HepG2 (cell line): ENCODE measurements around the gene VWA1. TPM values are rescaled to one million over a fixed set of nuclear protein-coding genes. Genes with fewer than 3 reads are reported as not detected.

Experiments used
- ELF1 ChIP-seq: sonication (generic); formaldehyde crosslinking; IDR thresholded peaks from 2 replicates; pipeline ENCODE4 v1.4.0; 2020; ENCODE audit warnings: missing genetic modification reagents
- FIP1L1 ChIP-seq: fragments of 200-400 bp; formaldehyde crosslinking; IDR thresholded peaks from 2 replicates; pipeline ENCODE4 v1.6.1; 2018; ENCODE audit warnings: low read depth, mild to moderate bottlenecking, low read length, moderate library complexity, borderline replicate concordance; ENCODE audit not compliant: insufficient read depth
- GABPB1 ChIP-seq: IDR thresholded peaks from 2 replicates; pipeline ENCODE4 v1.6.1; 2016; ENCODE audit warnings: mild to moderate bottlenecking, missing genetic modification reagents, moderate library complexity, missing compliant biosample characterization
- HIVEP1 ChIP-seq: sonication (generic); formaldehyde crosslinking; IDR thresholded peaks from 2 replicates; pipeline ENCODE4 v1.4.0; 2020; ENCODE audit warnings: mild to moderate bottlenecking, missing genetic modification reagents
- NFATC3 ChIP-seq: sonication (generic); formaldehyde crosslinking; IDR thresholded peaks from 2 replicates; pipeline ENCODE4 v1.5.1; 2020; ENCODE audit warnings: mild to moderate bottlenecking, missing genetic modification reagents
- NFE2 ChIP-seq: sonication (generic); formaldehyde crosslinking; IDR thresholded peaks from 2 replicates; pipeline ENCODE4 v1.4.0; 2020; ENCODE audit warnings: missing genetic modification reagents
- NR2C2 ChIP-seq: sonication (generic); formaldehyde crosslinking; IDR thresholded peaks from 2 replicates; pipeline ENCODE4 v1.4.0; 2020; ENCODE audit warnings: missing genetic modification reagents, mild to moderate bottlenecking, moderate library complexity, borderline replicate concordance
- NR2F6 ChIP-seq, 2 experiments: IDR thresholded peaks; 2 replicates each; pipeline ENCODE4 v1.6.1; 2016; ENCODE audit warnings: antibody characterized with exemption in 1 of 2, mild to moderate bottlenecking in 1 of 2
- PCBP1 ChIP-seq: fragments of 200-400 bp; formaldehyde crosslinking; IDR thresholded peaks from 2 replicates; pipeline ENCODE4 v1.6.1; 2017; ENCODE audit warnings: mild to moderate bottlenecking, low read depth, low read length, borderline replicate concordance
- POGZ ChIP-seq: sonication (generic); formaldehyde crosslinking; IDR thresholded peaks from 2 replicates; pipeline ENCODE4 v1.4.0; 2020; ENCODE audit warnings: mild to moderate bottlenecking, missing genetic modification reagents
- RARA ChIP-seq: IDR thresholded peaks from 2 replicates; pipeline ENCODE4 v1.6.1; 2016; ENCODE audit warnings: missing genetic modification reagents, missing compliant biosample characterization
- RXRA ChIP-seq: sonication (generic); formaldehyde crosslinking; IDR thresholded peaks from 2 replicates; pipeline ENCODE4 v1.5.1; 2020; ENCODE audit warnings: missing genetic modification reagents
- ZNF225 ChIP-seq: sonication (generic); formaldehyde crosslinking; IDR thresholded peaks from 2 replicates; pipeline ENCODE4 v1.4.0; 2020; ENCODE audit warnings: mild to moderate bottlenecking, missing genetic modification reagents
- ZNF235 ChIP-seq: sonication (generic); formaldehyde crosslinking; IDR thresholded peaks from 2 replicates; pipeline ENCODE4 v1.8.1; 2023; ENCODE audit warnings: mild to moderate bottlenecking, missing genetic modification reagents, borderline replicate concordance
- ZNF496 ChIP-seq: sonication (generic); formaldehyde crosslinking; IDR thresholded peaks from 2 replicates; pipeline ENCODE4 v1.8.1; 2023; ENCODE audit warnings: mild to moderate bottlenecking, moderate library complexity, missing genetic modification reagents; ENCODE audit not compliant: insufficient replicate concordance
- ZNF530 ChIP-seq: sonication (generic); formaldehyde crosslinking; IDR thresholded peaks from 2 replicates; pipeline ENCODE4 v1.5.0; 2020; ENCODE audit warnings: low read depth, mild to moderate bottlenecking, missing genetic modification reagents
- ZNF781 ChIP-seq: sonication (generic); formaldehyde crosslinking; IDR thresholded peaks from 2 replicates; pipeline ENCODE4 v1.5.1; 2020; ENCODE audit warnings: borderline replicate concordance, mild to moderate bottlenecking, missing genetic modification reagents; ENCODE audit errors: not compliant biosample characterization
- polyA plus RNA-seq, 8 experiments: library from polyadenylated mRNA; depleted of rRNA in 3 of 8; stranded (reverse) in 7 of 8; unstranded in 1 of 8; fragments of >200 nt; fragmentation: Illumina TruSeq in 4 of 8; extraction: Trizol in 4 of 8; gene quantifications; 2 replicates each; pipeline versions ENCODE4 v1.2.1 to v1.2.3, GENCODE V29; 2011 to 2016; ENCODE audit warnings: low read depth in 4 of 8, missing spikeins in 1 of 8, mixed read lengths in 1 of 8; ENCODE audit not compliant: insufficient read depth in 1 of 8
- total RNA-seq, 5 experiments: library from RNA; depleted of rRNA; stranded (reverse); fragments of >200 nt; fragmentation: Illumina TruSeq; extraction: Trizol; gene quantifications; 2 replicates each; pipeline ENCODE4 v1.2.3, GENCODE V29; 2016; ENCODE audit warnings: low read depth in 1 of 5
- TF ChIP-seq, protein P1 (sequence below): sonication (generic); formaldehyde crosslinking; IDR thresholded peaks from 2 replicates; pipeline ENCODE4 v1.4.0; 2020; ENCODE audit warnings: missing genetic modification reagents, borderline replicate concordance
- TF ChIP-seq, protein P2 (sequence below): sonication (generic); formaldehyde crosslinking; IDR thresholded peaks from 2 replicates; pipeline ENCODE4 v1.4.0; 2020; ENCODE audit warnings: missing genetic modification reagents, borderline replicate concordance
- TF ChIP-seq, protein P3 (sequence below): sonication (generic); formaldehyde crosslinking; IDR thresholded peaks from 2 replicates; pipeline ENCODE4 v1.4.0; 2020; ENCODE audit warnings: missing genetic modification reagents, mild to moderate bottlenecking, borderline replicate concordance
- TF ChIP-seq, protein P4 (sequence below): sonication (generic); formaldehyde crosslinking; IDR thresholded peaks from 2 replicates; pipeline ENCODE4 v1.5.0; 2020; ENCODE audit warnings: mild to moderate bottlenecking, missing genetic modification reagents, moderate library complexity

The VWA1 gene
- total and polyA plus RNA-seq, 2 of the 13 experiments (the other 11 are each of a cell fraction or from before 2014, with no cell fraction given), result 40.9 to 57.5 TPM

DNA sequence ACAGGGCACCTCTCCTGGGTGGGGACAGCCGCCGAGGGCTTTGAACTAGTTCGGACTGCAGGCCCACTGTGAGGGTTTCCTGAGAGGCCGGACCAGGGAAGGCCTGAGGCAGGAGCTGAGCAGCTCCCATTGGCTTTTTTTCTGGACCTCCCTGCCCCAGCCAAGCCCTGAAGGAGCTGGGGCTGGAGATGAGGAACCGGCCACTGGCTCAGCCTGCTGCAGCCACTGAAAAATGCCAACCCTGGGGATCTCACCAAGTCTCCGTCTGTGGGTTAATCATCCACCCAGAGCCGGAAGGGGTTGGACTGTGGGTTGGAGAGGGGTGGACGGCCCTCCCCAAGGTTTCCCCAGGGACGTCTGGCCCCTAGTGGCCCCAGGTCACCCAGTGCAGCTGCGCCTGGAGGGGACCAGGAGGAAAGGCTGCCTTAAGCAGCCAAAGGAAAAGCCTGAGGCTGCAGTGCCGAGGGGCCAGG lies 2.5 kb downstream of the VWA1 start (continued):
- TF ChIP-seq NR2F6 (IDR thresholded peaks at IDR 0.05) (peak; percentile 42; the same call in 1 of the 2 replicates), NR2F6 (CRISPR knock-in tag; IDR thresholded peaks at IDR 0.05) (peak; percentile 80), GABPB1 (peak; percentile 87), NR2C2 (CRISPR knock-in tag) (peak; percentile 69), FIP1L1 (no peak), PCBP1 (0 out of 2 replicates have a peak, but pooled peaks have one; percentile 65), ZNF781 (CRISPR knock-in tag) (no peak), NFE2 (CRISPR knock-in tag) (no peak), ZNF225 (CRISPR knock-in tag) (0 out of 2 replicates have a peak, but pooled peaks have one; percentile 28), RXRA (CRISPR knock-in tag) (peak; percentile 81; the same call in 1 of the 2 replicates), POGZ (CRISPR knock-in tag) (0 out of 2 replicates have a peak, but pooled peaks have one; percentile 34), RARA (CRISPR knock-in tag) (peak; percentile 80), ZNF496 (CRISPR knock-in tag) (no peak), ZNF235 (CRISPR knock-in tag) (0 out of 2 replicates have a peak, but pooled peaks have one; percentile 11), ZNF530 (CRISPR knock-in tag) (no peak), HIVEP1 (peak; percentile 84; the same call in 1 of the 2 replicates), ELF1 (CRISPR knock-in tag) (peak; percentile 76), NFATC3 (CRISPR knock-in tag) (no peak)
- TF ChIP-seq, protein P1, sequence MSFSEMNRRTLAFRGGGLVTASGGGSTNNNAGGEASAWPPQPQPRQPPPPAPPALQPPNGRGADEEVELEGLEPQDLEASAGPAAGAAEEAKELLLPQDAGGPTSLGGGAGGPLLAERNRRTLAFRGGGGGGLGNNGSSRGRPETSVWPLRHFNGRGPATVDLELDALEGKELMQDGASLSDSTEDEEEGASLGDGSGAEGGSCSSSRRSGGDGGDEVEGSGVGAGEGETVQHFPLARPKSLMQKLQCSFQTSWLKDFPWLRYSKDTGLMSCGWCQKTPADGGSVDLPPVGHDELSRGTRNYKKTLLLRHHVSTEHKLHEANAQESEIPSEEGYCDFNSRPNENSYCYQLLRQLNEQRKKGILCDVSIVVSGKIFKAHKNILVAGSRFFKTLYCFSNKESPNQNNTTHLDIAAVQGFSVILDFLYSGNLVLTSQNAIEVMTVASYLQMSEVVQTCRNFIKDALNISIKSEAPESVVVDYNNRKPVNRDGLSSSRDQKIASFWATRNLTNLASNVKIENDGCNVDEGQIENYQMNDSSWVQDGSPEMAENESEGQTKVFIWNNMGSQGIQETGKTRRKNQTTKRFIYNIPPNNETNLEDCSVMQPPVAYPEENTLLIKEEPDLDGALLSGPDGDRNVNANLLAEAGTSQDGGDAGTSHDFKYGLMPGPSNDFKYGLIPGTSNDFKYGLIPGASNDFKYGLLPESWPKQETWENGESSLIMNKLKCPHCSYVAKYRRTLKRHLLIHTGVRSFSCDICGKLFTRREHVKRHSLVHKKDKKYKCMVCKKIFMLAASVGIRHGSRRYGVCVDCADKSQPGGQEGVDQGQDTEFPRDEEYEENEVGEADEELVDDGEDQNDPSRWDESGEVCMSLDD, result 0 out of 2 replicates have a peak, but pooled peaks have one; percentile 13
- TF ChIP-seq, protein P2, sequence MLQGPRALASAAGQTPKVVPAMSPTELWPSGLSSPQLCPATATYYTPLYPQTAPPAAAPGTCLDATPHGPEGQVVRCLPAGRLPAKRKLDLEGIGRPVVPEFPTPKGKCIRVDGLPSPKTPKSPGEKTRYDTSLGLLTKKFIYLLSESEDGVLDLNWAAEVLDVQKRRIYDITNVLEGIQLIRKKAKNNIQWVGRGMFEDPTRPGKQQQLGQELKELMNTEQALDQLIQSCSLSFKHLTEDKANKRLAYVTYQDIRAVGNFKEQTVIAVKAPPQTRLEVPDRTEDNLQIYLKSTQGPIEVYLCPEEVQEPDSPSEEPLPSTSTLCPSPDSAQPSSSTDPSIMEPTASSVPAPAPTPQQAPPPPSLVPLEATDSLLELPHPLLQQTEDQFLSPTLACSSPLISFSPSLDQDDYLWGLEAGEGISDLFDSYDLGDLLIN (CRISPR knock-in tag), result no peak
- TF ChIP-seq, protein P3, sequence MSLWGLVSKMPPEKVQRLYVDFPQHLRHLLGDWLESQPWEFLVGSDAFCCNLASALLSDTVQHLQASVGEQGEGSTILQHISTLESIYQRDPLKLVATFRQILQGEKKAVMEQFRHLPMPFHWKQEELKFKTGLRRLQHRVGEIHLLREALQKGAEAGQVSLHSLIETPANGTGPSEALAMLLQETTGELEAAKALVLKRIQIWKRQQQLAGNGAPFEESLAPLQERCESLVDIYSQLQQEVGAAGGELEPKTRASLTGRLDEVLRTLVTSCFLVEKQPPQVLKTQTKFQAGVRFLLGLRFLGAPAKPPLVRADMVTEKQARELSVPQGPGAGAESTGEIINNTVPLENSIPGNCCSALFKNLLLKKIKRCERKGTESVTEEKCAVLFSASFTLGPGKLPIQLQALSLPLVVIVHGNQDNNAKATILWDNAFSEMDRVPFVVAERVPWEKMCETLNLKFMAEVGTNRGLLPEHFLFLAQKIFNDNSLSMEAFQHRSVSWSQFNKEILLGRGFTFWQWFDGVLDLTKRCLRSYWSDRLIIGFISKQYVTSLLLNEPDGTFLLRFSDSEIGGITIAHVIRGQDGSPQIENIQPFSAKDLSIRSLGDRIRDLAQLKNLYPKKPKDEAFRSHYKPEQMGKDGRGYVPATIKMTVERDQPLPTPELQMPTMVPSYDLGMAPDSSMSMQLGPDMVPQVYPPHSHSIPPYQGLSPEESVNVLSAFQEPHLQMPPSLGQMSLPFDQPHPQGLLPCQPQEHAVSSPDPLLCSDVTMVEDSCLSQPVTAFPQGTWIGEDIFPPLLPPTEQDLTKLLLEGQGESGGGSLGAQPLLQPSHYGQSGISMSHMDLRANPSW (CRISPR knock-in tag), result 0 out of 2 replicates have a peak, but pooled peaks have one; percentile 55
- TF ChIP-seq, protein P4, sequence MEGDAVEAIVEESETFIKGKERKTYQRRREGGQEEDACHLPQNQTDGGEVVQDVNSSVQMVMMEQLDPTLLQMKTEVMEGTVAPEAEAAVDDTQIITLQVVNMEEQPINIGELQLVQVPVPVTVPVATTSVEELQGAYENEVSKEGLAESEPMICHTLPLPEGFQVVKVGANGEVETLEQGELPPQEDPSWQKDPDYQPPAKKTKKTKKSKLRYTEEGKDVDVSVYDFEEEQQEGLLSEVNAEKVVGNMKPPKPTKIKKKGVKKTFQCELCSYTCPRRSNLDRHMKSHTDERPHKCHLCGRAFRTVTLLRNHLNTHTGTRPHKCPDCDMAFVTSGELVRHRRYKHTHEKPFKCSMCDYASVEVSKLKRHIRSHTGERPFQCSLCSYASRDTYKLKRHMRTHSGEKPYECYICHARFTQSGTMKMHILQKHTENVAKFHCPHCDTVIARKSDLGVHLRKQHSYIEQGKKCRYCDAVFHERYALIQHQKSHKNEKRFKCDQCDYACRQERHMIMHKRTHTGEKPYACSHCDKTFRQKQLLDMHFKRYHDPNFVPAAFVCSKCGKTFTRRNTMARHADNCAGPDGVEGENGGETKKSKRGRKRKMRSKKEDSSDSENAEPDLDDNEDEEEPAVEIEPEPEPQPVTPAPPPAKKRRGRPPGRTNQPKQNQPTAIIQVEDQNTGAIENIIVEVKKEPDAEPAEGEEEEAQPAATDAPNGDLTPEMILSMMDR (CRISPR knock-in tag), result peak; percentile 84
